ENCODE data around the gene MCUB.

The MCUB gene

DNA sequence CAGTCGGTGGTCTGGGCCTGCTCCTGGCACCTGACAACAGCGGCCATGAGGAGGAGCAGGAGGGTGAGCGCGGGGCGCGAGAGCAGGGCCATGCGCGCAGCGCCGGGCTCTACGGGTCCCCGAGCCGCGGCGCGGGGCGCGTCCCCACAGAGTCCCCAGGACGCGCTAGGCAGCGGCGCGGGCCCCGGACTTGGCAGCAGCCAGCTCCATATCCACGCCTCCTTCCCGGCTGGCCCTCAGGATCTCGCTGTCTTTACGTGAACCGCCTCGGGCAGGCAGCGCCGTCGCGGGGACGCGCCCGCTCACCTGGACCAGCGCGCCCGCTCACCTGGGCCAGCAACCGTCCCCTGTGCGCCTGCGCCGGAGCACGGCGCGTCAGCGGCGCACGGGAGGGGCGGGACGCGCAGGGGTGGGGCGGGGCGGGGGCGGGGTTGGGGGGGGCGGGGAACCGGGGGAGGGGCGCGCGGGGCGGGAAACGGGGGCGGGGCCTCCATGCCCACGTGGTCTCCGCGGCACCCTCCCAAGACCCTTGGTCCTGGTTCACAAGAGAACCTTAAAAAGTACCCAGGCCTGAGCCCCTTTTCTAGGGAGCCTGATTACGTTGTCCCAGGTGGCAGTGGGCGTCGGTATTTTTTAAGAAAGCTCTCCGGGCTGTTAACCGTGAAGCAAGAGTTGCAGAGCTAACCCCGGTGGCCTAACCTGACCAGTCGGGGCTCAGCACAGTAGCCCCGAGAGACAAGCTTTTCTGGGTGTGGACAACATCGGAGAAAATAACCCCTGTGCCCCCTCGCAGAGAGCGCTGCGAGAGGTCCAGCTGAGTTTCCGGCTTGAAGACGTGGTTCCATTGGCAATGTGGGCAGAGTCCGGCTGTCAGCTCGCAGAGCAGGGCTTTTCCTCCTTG is 169.9 kb downstream of the MCUB start, which contains the start of gene PLA2G12A:
Gene PLA2G12A (minus strand): TSS at position 353 of the 901 bp plus-strand sequence. CDS start 261 bp downstream, at position 92.
- peak; percentile 96 for DNase-seq (ENCODE audit: low spot score)
- TF ChIP-seq, protein P1, sequence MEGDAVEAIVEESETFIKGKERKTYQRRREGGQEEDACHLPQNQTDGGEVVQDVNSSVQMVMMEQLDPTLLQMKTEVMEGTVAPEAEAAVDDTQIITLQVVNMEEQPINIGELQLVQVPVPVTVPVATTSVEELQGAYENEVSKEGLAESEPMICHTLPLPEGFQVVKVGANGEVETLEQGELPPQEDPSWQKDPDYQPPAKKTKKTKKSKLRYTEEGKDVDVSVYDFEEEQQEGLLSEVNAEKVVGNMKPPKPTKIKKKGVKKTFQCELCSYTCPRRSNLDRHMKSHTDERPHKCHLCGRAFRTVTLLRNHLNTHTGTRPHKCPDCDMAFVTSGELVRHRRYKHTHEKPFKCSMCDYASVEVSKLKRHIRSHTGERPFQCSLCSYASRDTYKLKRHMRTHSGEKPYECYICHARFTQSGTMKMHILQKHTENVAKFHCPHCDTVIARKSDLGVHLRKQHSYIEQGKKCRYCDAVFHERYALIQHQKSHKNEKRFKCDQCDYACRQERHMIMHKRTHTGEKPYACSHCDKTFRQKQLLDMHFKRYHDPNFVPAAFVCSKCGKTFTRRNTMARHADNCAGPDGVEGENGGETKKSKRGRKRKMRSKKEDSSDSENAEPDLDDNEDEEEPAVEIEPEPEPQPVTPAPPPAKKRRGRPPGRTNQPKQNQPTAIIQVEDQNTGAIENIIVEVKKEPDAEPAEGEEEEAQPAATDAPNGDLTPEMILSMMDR (IDR thresholded peaks at IDR 0.05; ENCODE audit: extremely low read depth, missing control alignments): no peak

- TF ChIP-seq, protein P1 (IDR thresholded peaks at IDR 0.05; ENCODE audit: extremely low read depth, missing control alignments): no peak
- no peak for DNase-seq (ENCODE audit: low spot score)
Measured at GRCh38 chr4:109730619-109731545, 170.8 kb downstream of the MCUB start.

DNA sequence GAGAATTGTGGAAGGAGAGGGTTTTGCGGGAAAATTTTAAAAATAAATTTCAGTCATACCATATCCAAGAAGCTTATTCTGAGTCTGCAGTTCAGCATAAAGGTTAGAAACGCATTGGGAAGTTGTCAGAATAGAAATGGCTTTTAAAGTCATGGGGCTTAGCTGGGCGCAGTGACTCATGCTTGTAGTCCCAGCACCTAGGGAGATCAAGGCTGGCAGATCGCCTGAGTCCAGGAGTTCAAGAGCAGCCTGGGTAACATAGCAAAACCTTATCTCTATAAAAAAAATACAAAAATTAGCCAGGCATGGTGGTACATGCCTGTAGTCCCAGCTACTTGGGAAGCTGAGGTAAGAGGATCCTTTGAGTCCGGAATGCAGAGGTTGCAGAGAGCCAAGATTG is 173.7 kb downstream of the MCUB start:
- no peak for DNase-seq (ENCODE audit: low spot score)

DNA sequence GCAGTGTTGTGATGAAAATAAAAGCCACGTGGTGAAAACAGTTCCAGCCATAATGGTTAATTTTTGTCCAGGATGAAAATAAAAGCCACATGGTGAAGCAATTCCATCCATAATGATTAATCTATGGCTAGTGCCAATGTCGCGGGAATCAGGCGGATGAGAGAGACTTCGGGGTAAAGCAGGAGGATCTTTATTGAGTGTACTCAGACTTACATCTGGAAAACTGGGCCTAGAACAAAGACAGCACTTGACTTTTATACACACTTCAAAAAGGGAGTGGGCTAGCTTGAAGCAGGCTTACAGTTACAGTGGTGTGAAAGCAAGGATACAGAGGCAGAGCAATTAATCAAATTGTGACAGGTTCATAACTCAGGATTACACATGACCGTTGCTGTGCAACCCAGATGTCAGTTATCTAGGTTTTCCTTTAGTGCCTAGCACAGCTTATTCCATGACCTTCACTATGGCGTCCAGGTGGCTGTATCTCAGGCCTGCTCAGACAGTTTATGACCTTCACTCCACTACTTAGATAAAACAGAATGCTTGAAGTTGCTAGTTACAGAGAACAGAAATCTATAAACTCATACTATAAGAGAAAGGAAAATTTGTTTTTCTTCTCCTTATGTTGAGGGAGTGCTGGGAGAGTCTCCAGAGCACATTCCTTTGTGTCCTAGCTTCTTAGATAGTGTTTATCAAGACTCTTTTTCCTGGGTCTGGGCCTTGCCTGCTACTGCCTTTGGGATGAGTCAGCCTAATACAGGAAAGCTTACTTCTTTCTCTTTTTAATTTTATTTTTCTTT is 175.7 kb downstream of the MCUB start:
- TF ChIP-seq, protein P1 (IDR thresholded peaks at IDR 0.05; ENCODE audit: extremely low read depth, missing control alignments): no peak
- no peak for DNase-seq (ENCODE audit: low spot score)

More for the DNA sequence above, 173.7 kb downstream of the MCUB start:
- TF ChIP-seq, protein P1 (IDR thresholded peaks at IDR 0.05; ENCODE audit: extremely low read depth, missing control alignments): no peak
